LNCAP (cell line): ENCODE measurements around the gene PMM1.
A peak's percentile ranks its signal among the peaks of the same experiment; 100 is the strongest.

Source experiments
- TF ChIP-seq, protein P1 (sequence below): fragments of 450-650 bp; IDR thresholded peaks from 2 replicates; pipeline ENCODE4 v1.5.1; 2017; ENCODE audit warnings: mild to moderate bottlenecking

PMM1 gene

GRCh38 chr22:41555325-41555982 lies 34.2 kb downstream of the PMM1 start:
- TF ChIP-seq, protein P1, sequence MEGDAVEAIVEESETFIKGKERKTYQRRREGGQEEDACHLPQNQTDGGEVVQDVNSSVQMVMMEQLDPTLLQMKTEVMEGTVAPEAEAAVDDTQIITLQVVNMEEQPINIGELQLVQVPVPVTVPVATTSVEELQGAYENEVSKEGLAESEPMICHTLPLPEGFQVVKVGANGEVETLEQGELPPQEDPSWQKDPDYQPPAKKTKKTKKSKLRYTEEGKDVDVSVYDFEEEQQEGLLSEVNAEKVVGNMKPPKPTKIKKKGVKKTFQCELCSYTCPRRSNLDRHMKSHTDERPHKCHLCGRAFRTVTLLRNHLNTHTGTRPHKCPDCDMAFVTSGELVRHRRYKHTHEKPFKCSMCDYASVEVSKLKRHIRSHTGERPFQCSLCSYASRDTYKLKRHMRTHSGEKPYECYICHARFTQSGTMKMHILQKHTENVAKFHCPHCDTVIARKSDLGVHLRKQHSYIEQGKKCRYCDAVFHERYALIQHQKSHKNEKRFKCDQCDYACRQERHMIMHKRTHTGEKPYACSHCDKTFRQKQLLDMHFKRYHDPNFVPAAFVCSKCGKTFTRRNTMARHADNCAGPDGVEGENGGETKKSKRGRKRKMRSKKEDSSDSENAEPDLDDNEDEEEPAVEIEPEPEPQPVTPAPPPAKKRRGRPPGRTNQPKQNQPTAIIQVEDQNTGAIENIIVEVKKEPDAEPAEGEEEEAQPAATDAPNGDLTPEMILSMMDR, result no peak

DNA sequence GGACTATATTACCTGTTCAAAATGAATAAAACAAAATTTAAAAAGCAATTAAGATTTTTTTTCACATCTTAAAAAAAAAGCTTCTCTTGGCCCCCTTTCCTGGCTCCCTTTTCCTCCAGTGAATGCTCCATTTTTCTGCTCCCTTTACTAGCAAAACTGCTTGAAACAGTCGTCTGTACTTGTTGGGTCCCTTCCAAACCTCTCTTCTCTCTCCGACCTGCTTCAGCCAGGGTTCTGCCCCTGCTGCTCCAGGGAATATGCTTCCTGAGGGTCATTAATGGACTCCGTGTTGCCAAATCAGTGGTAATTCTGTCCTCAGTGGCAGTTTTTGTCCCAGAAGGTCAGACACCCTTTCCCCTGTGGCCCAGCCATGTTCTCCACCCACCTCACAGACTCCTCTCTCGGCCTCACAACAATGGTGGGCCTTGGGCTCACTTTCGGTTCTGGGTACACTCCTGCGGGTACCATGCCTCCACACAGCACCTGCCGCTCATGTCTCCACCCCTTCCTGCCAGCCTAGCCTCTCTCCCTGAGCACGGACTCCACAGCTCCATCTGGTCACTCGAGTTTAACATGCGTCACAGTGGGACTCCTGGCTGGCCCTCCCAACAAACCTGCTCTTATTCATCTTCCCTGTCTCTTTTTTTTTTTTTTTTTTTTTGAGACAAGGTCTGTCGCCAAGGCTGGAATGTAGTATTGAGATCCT lies 37.6 kb downstream of the PMM1 start:
- TF ChIP-seq, protein P1, result no peak

- TF ChIP-seq, protein P1, result no peak
Measured at GRCh38 chr22:41550952-41551491, 38.6 kb downstream of the PMM1 start.

GRCh38 chr22:41548830-41549211 lies 40.8 kb downstream of the PMM1 start:
- TF ChIP-seq, protein P1, result no peak

GRCh38 chr22:41544671-41545476 lies 44.8 kb downstream of the PMM1 start:
- TF ChIP-seq, protein P1, result no peak

- TF ChIP-seq, protein P1, result peak; percentile 84
Measured at GRCh38 chr22:41543854-41544670, 45.6 kb downstream of the PMM1 start, which contains the start of gene POLR3H. POLR3H (minus strand) TSS chr22:41544470; CDS start chr22:41544101, 369 bp downstream.
